Measurements from ENCODE around the gene ABHD17A. TPM values are rescaled to one million over a fixed set of nuclear protein-coding genes. Genes with fewer than 3 reads are reported as not detected.

The ABHD17A gene
- total RNA-seq, 4 donors from 2014 or later, result 86.8 to 134 (median 91.4) TPM

GRCh38 chr19:1828279-1829238 lies 56.7 kb downstream of the ABHD17A start:
- H3K4me1 ChIP-seq, result peaks cover 0 to 10% of the 10 kb centered on the region in 2 donors
- no peak overlapping the region for H3K27ac ChIP-seq
- TF ChIP-seq CTCF (IDR thresholded peaks at IDR 0.05) (no peak), POLR2A (IDR thresholded peaks at IDR 0.05) (no peak)
- 93 to 96% methylated on average over 8 to 34 of the region's 57 CpGs for WGBS, 2 donors
- no peaks in the 10 kb centered on the region for H3K9me3 ChIP-seq
- peaks cover 3 to 25% of the 10 kb centered on the region in 2 donors for H3K36me3 ChIP-seq
- intact Hi-C loops (cut with DNase I), result no loop called here
- H3K4me3 ChIP-seq (replicated peaks in 1 of 3), result no peak overlapping the region
- DNase-seq, result no peak
- H3K27me3 ChIP-seq, result no peaks in the 10 kb centered on the region

GRCh38 chr19:1827566-1828278 lies 57.6 kb downstream of the ABHD17A start:
- Histone ChIP-seq H3K9me3 (no peaks in the 10 kb centered on the region), H3K27ac (no peak overlapping the region), H3K36me3 (peaks cover 3 to 31% of the 10 kb centered on the region in 2 donors), H3K27me3 (no peaks in the 10 kb centered on the region), H3K4me1 (peaks cover 0 to 10% of the 10 kb centered on the region in 2 donors), H3K4me3 (replicated peaks in 1 of 3) (no peak overlapping the region)
- TF ChIP-seq POLR2A (IDR thresholded peaks at IDR 0.05), result no peak
- TF ChIP-seq CTCF (IDR thresholded peaks at IDR 0.05), result no peak
- intact Hi-C loops (cut with DNase I), result no loop called here
- no peak for DNase-seq
- 94 to 95% methylated on average over 11 to 13 of the region's 41 CpGs for WGBS, 2 donors

Other genes starting within 250 kb of the ABHD17A start
- 10 to 100 TPM; 28.6 to 70.6 (median 43.8) TPM for gene TCF3, start 232.9 kb downstream of the ABHD17A start, total RNA-seq
- gene ONECUT3, start 132.0 kb downstream of the ABHD17A start, total RNA-seq, result not detected
- gene ATP8B3, start 73.2 kb downstream of the ABHD17A start, total RNA-seq, result 1 to 10 TPM in 3 of 4 donors, not detected in 1; 1.3 to 2.0 (median 1.6) TPM
- 10 to 100 TPM; 14.0 to 21.8 (median 17.2) TPM for gene REXO1, start 37.0 kb downstream of the ABHD17A start, total RNA-seq
- 1 to 10 TPM; 1.8 to 6.4 (median 3.4) TPM for gene KLF16, start 21.9 kb downstream of the ABHD17A start, total RNA-seq
- gene ADAT3, start 19.9 kb upstream of the ABHD17A start, total RNA-seq, result 10 to 100 TPM in 2 of 4 donors, 1 to 10 TPM in 2; 4.0 to 14.6 (median 8.3) TPM
- 100 to 1,000 TPM in 3 of 4 donors, 10 to 100 TPM in 1; 69.5 to 269 (median 137) TPM for gene SCAMP4, start 19.9 kb upstream of the ABHD17A start, total RNA-seq
- gene CSNK1G2, start 55.7 kb upstream of the ABHD17A start, total RNA-seq, result 10 to 100 TPM; 47.2 to 67.6 (median 60.8) TPM
- gene BTBD2, start 130.2 kb upstream of the ABHD17A start, total RNA-seq, result 10 to 100 TPM; 74.8 to 89.9 (median 76.2) TPM
- gene MKNK2, start 165.7 kb upstream of the ABHD17A start, total RNA-seq, result 100 to 1,000 TPM; 106 to 161 (median 123) TPM
- gene MOB3A, start 210.8 kb upstream of the ABHD17A start, total RNA-seq, result 10 to 100 TPM; 18.5 to 40.4 (median 26.6) TPM
- gene IZUMO4, start 211.4 kb upstream of the ABHD17A start, total RNA-seq, result 1 to 10 TPM; 1.1 to 4.2 (median 2.9) TPM